ENCODE data around the gene CAV1.

The CAV1 gene

DNA sequence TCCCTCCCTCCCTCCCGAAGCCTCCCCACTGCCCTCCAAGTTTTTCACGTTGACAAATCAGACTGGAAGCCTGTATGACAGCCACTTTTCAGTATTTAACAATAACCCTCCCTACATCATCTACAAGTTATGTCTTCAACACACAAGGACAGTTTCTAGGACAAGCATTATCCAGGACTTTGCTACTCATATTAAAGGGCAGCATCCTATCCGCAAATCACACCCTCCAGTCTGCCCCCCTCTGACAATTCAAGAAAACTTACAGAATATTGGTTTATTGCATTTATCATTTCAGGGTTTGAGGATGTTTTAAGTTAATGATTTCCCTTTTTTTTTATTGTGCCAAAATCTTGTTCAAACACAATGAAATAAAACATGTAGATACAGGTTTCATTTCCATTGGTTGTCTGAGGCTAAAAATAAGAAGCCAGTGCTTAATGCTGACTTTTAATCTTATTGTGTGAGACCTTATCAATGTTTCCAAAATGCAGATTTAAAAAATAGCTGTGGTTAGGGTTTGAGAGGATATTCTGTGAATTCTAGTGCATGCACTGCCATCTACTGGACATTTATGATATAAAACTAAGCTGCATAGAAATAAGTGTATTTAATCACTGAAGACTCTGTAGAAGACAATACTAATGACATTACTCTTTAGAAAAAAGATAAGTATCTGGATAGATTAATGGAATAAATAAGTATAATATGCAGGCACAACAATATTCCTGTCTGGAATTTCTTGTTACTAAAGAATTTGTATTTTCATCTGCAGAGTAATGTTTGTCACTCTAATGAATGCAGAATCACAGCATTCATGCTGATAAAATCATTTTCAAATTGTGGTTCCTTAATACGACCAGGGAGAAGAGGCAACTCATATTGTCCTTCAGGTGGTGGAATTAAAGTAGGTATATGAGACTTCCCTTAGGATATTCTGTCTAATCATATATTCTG lies 64.1 kb downstream of the CAV1 start:
- no peaks in the 10 kb centered on the region for H3K27me3 ChIP-seq (ENCODE audit: control insufficient read depth, insufficient read depth, low read length)
- peaks cover 8% of the 10 kb centered on the region for H3K4me1 ChIP-seq (ENCODE audit: control insufficient read depth, insufficient read depth, low read length)
- H3K4me3 ChIP-seq (ENCODE audit: low read depth, low read length): no peak overlapping the region
- no peaks in the 10 kb centered on the region for H3K36me3 ChIP-seq (ENCODE audit: control insufficient read depth, insufficient read depth, low read length)
- H3K9ac ChIP-seq (ENCODE audit: low read depth, low read length): no peak overlapping the region
- no peaks in the 10 kb centered on the region for H3K9me3 ChIP-seq (ENCODE audit: control insufficient read depth, insufficient read depth, low read length)

- H3K4me3 ChIP-seq (ENCODE audit: low read depth, low read length): no peak overlapping the region
- H3K27me3 ChIP-seq (ENCODE audit: control insufficient read depth, insufficient read depth, low read length): no peaks in the 10 kb centered on the region
- peaks cover 8% of the 10 kb centered on the region for H3K4me1 ChIP-seq (ENCODE audit: control insufficient read depth, insufficient read depth, low read length)
- no peaks in the 10 kb centered on the region for H3K9me3 ChIP-seq (ENCODE audit: control insufficient read depth, insufficient read depth, low read length)
- H3K36me3 ChIP-seq (ENCODE audit: control insufficient read depth, insufficient read depth, low read length): no peaks in the 10 kb centered on the region
- H3K9ac ChIP-seq (ENCODE audit: low read depth, low read length): no peak overlapping the region
Measured at GRCh38 chr7:116591202-116592040, 66.6 kb downstream of the CAV1 start.

DNA sequence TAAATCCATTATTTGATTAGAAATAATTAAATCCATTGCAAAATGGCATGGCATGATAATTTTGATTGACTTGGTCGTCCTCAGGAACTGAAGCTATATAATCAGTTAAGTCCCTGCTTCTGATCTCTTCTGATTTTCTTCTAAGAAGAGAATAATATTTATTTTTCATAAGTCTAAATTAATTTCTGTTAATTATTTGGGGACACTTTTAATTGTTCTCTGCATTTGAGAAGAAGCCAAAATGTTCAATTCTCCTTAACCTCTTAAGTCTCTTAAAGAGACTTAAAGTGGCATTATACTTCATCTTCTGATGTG lies 67.2 kb downstream of the CAV1 start:
- Histone ChIP-seq H3K27me3 (ENCODE audit: control insufficient read depth, insufficient read depth, low read length) (no peaks in the 10 kb centered on the region), H3K9ac (ENCODE audit: low read depth, low read length) (no peak overlapping the region), H3K36me3 (ENCODE audit: control insufficient read depth, insufficient read depth, low read length) (no peaks in the 10 kb centered on the region), H3K4me3 (ENCODE audit: low read depth, low read length) (no peak overlapping the region), H3K4me1 (ENCODE audit: control insufficient read depth, insufficient read depth, low read length) (peaks cover 8% of the 10 kb centered on the region), H3K9me3 (ENCODE audit: control insufficient read depth, insufficient read depth, low read length) (no peaks in the 10 kb centered on the region)

GRCh38 chr7:116592445-116592844 lies 67.6 kb downstream of the CAV1 start:
- H3K36me3 ChIP-seq (ENCODE audit: control insufficient read depth, insufficient read depth, low read length): no peaks in the 10 kb centered on the region
- no peak overlapping the region for H3K9ac ChIP-seq (ENCODE audit: low read depth, low read length)
- H3K4me1 ChIP-seq (ENCODE audit: control insufficient read depth, insufficient read depth, low read length): peaks cover 8% of the 10 kb centered on the region
- no peaks in the 10 kb centered on the region for H3K9me3 ChIP-seq (ENCODE audit: control insufficient read depth, insufficient read depth, low read length)
- H3K27me3 ChIP-seq (ENCODE audit: control insufficient read depth, insufficient read depth, low read length): no peaks in the 10 kb centered on the region
- no peak overlapping the region for H3K4me3 ChIP-seq (ENCODE audit: low read depth, low read length)

DNA sequence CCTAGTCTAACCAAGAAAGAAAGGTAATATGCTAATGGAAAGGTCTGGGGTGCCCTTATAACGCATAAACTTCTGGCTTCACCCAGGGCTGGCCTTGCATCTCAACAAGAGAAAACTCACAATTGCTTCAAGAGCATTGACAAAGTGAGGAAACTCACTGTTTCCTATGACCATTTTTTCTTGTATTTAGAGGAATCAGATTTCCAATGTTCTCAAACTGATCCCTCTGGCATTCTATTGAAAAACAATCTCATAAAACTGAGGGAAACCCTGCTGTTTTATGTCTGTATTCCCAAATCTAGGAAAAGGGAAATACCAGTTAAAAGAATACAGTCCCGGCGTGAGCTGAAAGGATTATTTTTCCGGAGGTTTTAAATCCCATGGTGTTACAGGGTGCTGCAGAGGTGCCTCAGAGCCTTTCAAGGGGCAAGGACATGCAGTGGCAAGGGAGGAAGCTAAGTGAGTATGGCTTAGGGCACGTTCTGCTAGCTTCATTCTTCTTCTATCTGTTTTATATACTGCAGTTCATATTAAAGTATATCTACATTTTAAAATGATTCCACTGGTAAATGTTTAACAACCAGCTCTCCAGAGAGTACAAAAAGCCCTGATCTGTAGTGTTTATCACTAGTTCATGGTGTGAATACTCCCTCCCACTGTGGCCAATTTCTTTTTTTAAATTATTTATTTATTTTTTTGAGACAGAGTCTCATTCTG lies 68.7 kb downstream of the CAV1 start:
- H3K36me3 ChIP-seq (ENCODE audit: control insufficient read depth, insufficient read depth, low read length): no peaks in the 10 kb centered on the region
- H3K4me3 ChIP-seq (ENCODE audit: low read depth, low read length): no peak overlapping the region
- no peak overlapping the region for H3K9ac ChIP-seq (ENCODE audit: low read depth, low read length)
- peaks cover 8% of the 10 kb centered on the region for H3K4me1 ChIP-seq (ENCODE audit: control insufficient read depth, insufficient read depth, low read length)
- H3K9me3 ChIP-seq (ENCODE audit: control insufficient read depth, insufficient read depth, low read length): no peaks in the 10 kb centered on the region
- H3K27me3 ChIP-seq (ENCODE audit: control insufficient read depth, insufficient read depth, low read length): no peaks in the 10 kb centered on the region

GRCh38 chr7:116595063-116595462 lies 70.2 kb downstream of the CAV1 start:
- no peak overlapping the region for H3K9ac ChIP-seq (ENCODE audit: low read depth, low read length)
- H3K4me3 ChIP-seq (ENCODE audit: low read depth, low read length): no peak overlapping the region
- no peaks in the 10 kb centered on the region for H3K27me3 ChIP-seq (ENCODE audit: control insufficient read depth, insufficient read depth, low read length)
- H3K4me1 ChIP-seq (ENCODE audit: control insufficient read depth, insufficient read depth, low read length): peaks cover 8% of the 10 kb centered on the region
- H3K36me3 ChIP-seq (ENCODE audit: control insufficient read depth, insufficient read depth, low read length): no peaks in the 10 kb centered on the region
- no peaks in the 10 kb centered on the region for H3K9me3 ChIP-seq (ENCODE audit: control insufficient read depth, insufficient read depth, low read length)

DNA sequence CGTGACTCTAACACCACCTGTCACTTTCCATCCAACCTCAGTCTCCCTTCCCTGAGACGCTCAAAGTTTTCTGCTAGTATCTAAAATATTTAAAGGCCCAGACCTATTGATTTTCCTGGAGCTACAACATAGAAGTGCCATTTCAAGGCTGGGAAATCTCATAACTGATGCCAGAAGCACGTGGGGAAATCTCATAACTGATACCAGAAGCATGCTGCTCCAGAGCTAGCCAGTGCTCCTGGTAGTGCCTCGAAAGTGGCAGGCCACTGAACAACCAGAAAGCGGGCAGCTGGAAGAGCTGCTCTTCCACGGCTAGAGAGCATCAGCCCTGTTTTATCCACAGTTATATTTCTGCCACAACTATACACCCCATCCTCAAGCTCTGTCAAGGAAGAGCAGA lies 72.5 kb downstream of the CAV1 start:
- Histone ChIP-seq H3K27me3 (ENCODE audit: control insufficient read depth, insufficient read depth, low read length) (no peaks in the 10 kb centered on the region), H3K36me3 (ENCODE audit: control insufficient read depth, insufficient read depth, low read length) (no peaks in the 10 kb centered on the region), H3K9me3 (ENCODE audit: control insufficient read depth, insufficient read depth, low read length) (no peaks in the 10 kb centered on the region), H3K9ac (ENCODE audit: low read depth, low read length) (no peak overlapping the region), H3K4me1 (ENCODE audit: control insufficient read depth, insufficient read depth, low read length) (peaks cover 6% of the 10 kb centered on the region), H3K4me3 (ENCODE audit: low read depth, low read length) (no peak overlapping the region)

DNA sequence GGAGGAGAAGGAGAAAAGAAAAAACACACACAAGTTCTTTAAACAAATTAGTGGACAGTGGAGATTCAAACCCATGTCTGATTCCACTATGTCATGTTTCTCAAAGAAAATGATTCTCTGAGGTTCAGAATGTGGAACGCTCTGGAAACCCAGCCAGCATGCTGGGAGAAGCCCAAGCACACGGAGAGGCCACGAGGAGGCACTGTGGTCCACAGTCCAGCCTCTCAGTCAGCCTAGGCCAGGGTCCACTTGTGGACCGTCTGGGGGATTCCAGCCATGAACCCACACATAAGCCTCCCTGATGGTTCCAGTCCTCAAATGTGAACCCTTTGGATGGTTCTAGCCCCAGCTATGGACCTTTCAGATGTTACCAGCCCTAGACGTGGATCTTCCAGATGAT lies 73.4 kb downstream of the CAV1 start:
- no peaks in the 10 kb centered on the region for H3K36me3 ChIP-seq (ENCODE audit: control insufficient read depth, insufficient read depth, low read length)
- H3K4me1 ChIP-seq (ENCODE audit: control insufficient read depth, insufficient read depth, low read length): no peaks in the 10 kb centered on the region

DNA sequence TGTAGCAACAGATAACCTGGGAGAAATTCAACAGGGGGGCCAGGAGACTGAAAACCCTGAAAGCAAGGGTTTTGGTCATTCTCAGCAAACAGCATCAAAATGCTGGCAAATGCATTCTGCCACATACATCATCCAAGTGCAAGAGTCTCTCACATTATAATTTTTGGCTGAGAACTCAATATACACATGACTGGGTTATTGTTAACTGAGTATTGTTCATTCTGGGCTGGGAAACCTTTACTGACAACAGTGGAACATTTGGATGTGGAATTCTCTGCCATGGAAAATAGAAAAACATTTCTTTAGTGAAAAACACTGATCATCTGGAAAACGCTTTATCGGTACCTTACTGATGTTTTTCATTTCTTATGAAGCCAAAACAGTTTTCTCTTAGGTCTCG lies 74.0 kb downstream of the CAV1 start:
- H3K36me3 ChIP-seq (ENCODE audit: control insufficient read depth, insufficient read depth, low read length): no peaks in the 10 kb centered on the region
- H3K9ac ChIP-seq (ENCODE audit: low read depth, low read length): no peak overlapping the region
- no peaks in the 10 kb centered on the region for H3K27me3 ChIP-seq (ENCODE audit: control insufficient read depth, insufficient read depth, low read length)
- H3K4me1 ChIP-seq (ENCODE audit: control insufficient read depth, insufficient read depth, low read length): no peaks in the 10 kb centered on the region
- no peak overlapping the region for H3K4me3 ChIP-seq (ENCODE audit: low read depth, low read length)
- H3K9me3 ChIP-seq (ENCODE audit: control insufficient read depth, insufficient read depth, low read length): no peaks in the 10 kb centered on the region

More for the DNA sequence above, 73.4 kb downstream of the CAV1 start:
- H3K9me3 ChIP-seq (ENCODE audit: control insufficient read depth, insufficient read depth, low read length): no peaks in the 10 kb centered on the region
- H3K9ac ChIP-seq (ENCODE audit: low read depth, low read length): no peak overlapping the region
- no peak overlapping the region for H3K4me3 ChIP-seq (ENCODE audit: low read depth, low read length)
- no peaks in the 10 kb centered on the region for H3K27me3 ChIP-seq (ENCODE audit: control insufficient read depth, insufficient read depth, low read length)

- H3K27me3 ChIP-seq (ENCODE audit: control insufficient read depth, insufficient read depth, low read length): no peaks in the 10 kb centered on the region
- no peaks in the 10 kb centered on the region for H3K4me1 ChIP-seq (ENCODE audit: control insufficient read depth, insufficient read depth, low read length)
- no peak overlapping the region for H3K4me3 ChIP-seq (ENCODE audit: low read depth, low read length)
- H3K36me3 ChIP-seq (ENCODE audit: control insufficient read depth, insufficient read depth, low read length): no peaks in the 10 kb centered on the region
- no peak overlapping the region for H3K9ac ChIP-seq (ENCODE audit: low read depth, low read length)
- no peaks in the 10 kb centered on the region for H3K9me3 ChIP-seq (ENCODE audit: control insufficient read depth, insufficient read depth, low read length)
Measured at GRCh38 chr7:116601426-116601825, 76.6 kb downstream of the CAV1 start.

GRCh38 chr7:116607299-116607698 lies 82.5 kb downstream of the CAV1 start:
- Histone ChIP-seq H3K4me1 (ENCODE audit: control insufficient read depth, insufficient read depth, low read length) (no peaks in the 10 kb centered on the region), H3K9ac (ENCODE audit: low read depth, low read length) (no peak overlapping the region), H3K4me3 (ENCODE audit: low read depth, low read length) (no peak overlapping the region), H3K9me3 (ENCODE audit: control insufficient read depth, insufficient read depth, low read length) (no peaks in the 10 kb centered on the region), H3K36me3 (ENCODE audit: control insufficient read depth, insufficient read depth, low read length) (no peaks in the 10 kb centered on the region), H3K27me3 (ENCODE audit: control insufficient read depth, insufficient read depth, low read length) (no peaks in the 10 kb centered on the region)

Data from iPS-15b (cell line).